Natural killer cell treated with Interleukin-12 subunit alpha and Interleukin-12 subunit beta and Interleukin-15 and Interleukin-18, amount 100 ng/mL, for 72 hours (primary cell): ENCODE measurements around the gene IL19. TPM values are rescaled to one million over a fixed set of nuclear protein-coding genes. Genes with fewer than 3 reads are reported as not detected.
"Not testable (repeated sequence)": the region's sequence is repeated elsewhere in the genome, so short reads cannot be mapped to it uniquely, and the experiment has no call there.

Experiments used
- ATAC-seq, 2 donors: fragments of 150-1000 bp; cut with Tn5 transposase in 1 of 2; sonication (Bioruptor Pico), chemical (Tn5 transposase) in 1 of 2; 2 replicates each; pipeline ENCODE4 v1.10.0; 2021
- DNase-seq: peaks from one replicate; pipeline ENCODE4 v3.0.0; 2022; ENCODE audit warnings: low spot score
- H3K27ac Mint-ChIP-seq, 2 donors: 1 replicate in 1 of 2; 2 replicates in 1 of 2; pipeline ENCODE4 v1.8.0; 2022; ENCODE audit warnings: mixed read lengths in 2 of 2, mild to moderate bottlenecking in 1 of 2, moderate library complexity in 1 of 2
- H3K27me3 Mint-ChIP-seq, 2 donors: 1 replicate in 1 of 2; 2 replicates in 1 of 2; pipeline ENCODE4 v1.8.0; 2022; ENCODE audit warnings: mixed read lengths in 2 of 2
- H3K36me3 Mint-ChIP-seq: one replicate; pipeline ENCODE4 v1.8.0; 2022; ENCODE audit warnings: mixed read lengths
- H3K4me1 Mint-ChIP-seq, 2 donors: 1 replicate in 1 of 2; 2 replicates in 1 of 2; pipeline ENCODE4 v1.8.0; 2022; ENCODE audit warnings: low read depth in 2 of 2, mixed read lengths in 2 of 2, mild to moderate bottlenecking in 1 of 2
- H3K4me3 Mint-ChIP-seq: one replicate; pipeline ENCODE4 v1.8.0; 2022; ENCODE audit warnings: mixed read lengths
- H3K9me3 Mint-ChIP-seq: 2 replicates; pipeline ENCODE4 v1.8.0; 2022; ENCODE audit warnings: mixed read lengths
- total RNA-seq, 2 donors: library from RNA; stranded (reverse); gene quantifications; one replicate each; pipeline ENCODE4 v1.2.3, GENCODE V29; 2022

IL19 gene
- total RNA-seq, 2 donors from 2014 or later = not detected

GRCh38 chr1:206842854-206843253, 72.3 kb downstream of the IL19 start:
- no peak overlapping the region for H3K27ac Mint-ChIP-seq
- H3K36me3 Mint-ChIP-seq = no peaks in the 10 kb centered on the region
- no peaks in the 10 kb centered on the region for H3K9me3 Mint-ChIP-seq
- H3K4me3 Mint-ChIP-seq = no peak overlapping the region
- ATAC-seq (no peak), DNase-seq (no peak)
- H3K27me3 Mint-ChIP-seq = peaks cover 6 to 9% of the 10 kb centered on the region in 2 donors
- H3K4me1 Mint-ChIP-seq = no peaks in the 10 kb centered on the region

- no peak overlapping the region for H3K27ac Mint-ChIP-seq
- H3K4me1 Mint-ChIP-seq = no peaks in the 10 kb centered on the region
- H3K9me3 Mint-ChIP-seq = no peaks in the 10 kb centered on the region
- H3K27me3 Mint-ChIP-seq = peaks cover 9 to 10% of the 10 kb centered on the region in 2 donors
- H3K36me3 Mint-ChIP-seq = no peaks in the 10 kb centered on the region
- DNase-seq = no peak
- no peak overlapping the region for H3K4me3 Mint-ChIP-seq
- ATAC-seq = no peak
These were observed 73.1 kb downstream of the IL19 start for GRCh38 chr1:206843626-206844025.

GRCh38 chr1:206846487-206846886, 75.9 kb downstream of the IL19 start:
- DNase-seq = no peak
- no peaks in the 10 kb centered on the region for H3K9me3 Mint-ChIP-seq
- ATAC-seq = no peak

GRCh38 chr1:206847337-206847834, 76.8 kb downstream of the IL19 start:
- Mint-ChIP-seq H3K27ac (no peak overlapping the region), H3K36me3 (peaks cover 4% of the 10 kb centered on the region), H3K27me3 (peaks cover 25 to 36% of the 10 kb centered on the region in 2 donors), H3K4me1 (no peaks in the 10 kb centered on the region), H3K4me3 (no peak overlapping the region), H3K9me3 (no peaks in the 10 kb centered on the region)
- ATAC-seq (no peak), DNase-seq (no peak)

More at GRCh38 chr1:206846487-206846886, 75.9 kb downstream of the IL19 start:
- Mint-ChIP-seq H3K27ac (no peak overlapping the region), H3K27me3 (peaks cover 23 to 27% of the 10 kb centered on the region in 2 donors), H3K36me3 (no peaks in the 10 kb centered on the region), H3K4me3 (no peak overlapping the region), H3K4me1 (no peaks in the 10 kb centered on the region)

GRCh38 chr1:206847946-206848345, 77.4 kb downstream of the IL19 start:
- no peaks in the 10 kb centered on the region for H3K9me3 Mint-ChIP-seq
- ATAC-seq (no peak), DNase-seq (no peak)
- H3K27ac Mint-ChIP-seq = no peak overlapping the region
- H3K4me3 Mint-ChIP-seq = no peak overlapping the region
- H3K36me3 Mint-ChIP-seq = peaks cover 4% of the 10 kb centered on the region
- H3K4me1 Mint-ChIP-seq = no peaks in the 10 kb centered on the region
- H3K27me3 Mint-ChIP-seq = peaks cover 25 to 41% of the 10 kb centered on the region in 2 donors

- DNase-seq = no peak
- no peak for ATAC-seq
- no peaks in the 10 kb centered on the region for H3K4me1 Mint-ChIP-seq
- peaks cover 33 to 41% of the 10 kb centered on the region in 2 donors for H3K27me3 Mint-ChIP-seq
- H3K9me3 Mint-ChIP-seq = no peaks in the 10 kb centered on the region
- H3K36me3 Mint-ChIP-seq = peaks cover 4% of the 10 kb centered on the region
- no peak overlapping the region for H3K4me3 Mint-ChIP-seq
- H3K27ac Mint-ChIP-seq = no peak overlapping the region
These were observed 79.8 kb downstream of the IL19 start for GRCh38 chr1:206850401-206850800.

GRCh38 chr1:206851341-206852010, 80.9 kb downstream of the IL19 start:
- no peak for ATAC-seq
- Mint-ChIP-seq H3K9me3 (no peaks in the 10 kb centered on the region), H3K4me1 (no peaks in the 10 kb centered on the region), H3K27ac (no peak overlapping the region), H3K36me3 (peaks cover 4% of the 10 kb centered on the region), H3K4me3 (no peak overlapping the region), H3K27me3 (peaks cover 35 to 41% of the 10 kb centered on the region in 2 donors)
- no peak for DNase-seq

- H3K27ac Mint-ChIP-seq, H3K4me1 Mint-ChIP-seq, H3K9me3 Mint-ChIP-seq, DNase-seq, H3K36me3 Mint-ChIP-seq, ATAC-seq, H3K4me3 Mint-ChIP-seq: not testable (repeated sequence)
- peaks cover 35 to 41% of the 10 kb centered on the region in 2 donors for H3K27me3 Mint-ChIP-seq
These were observed 82.1 kb downstream of the IL19 start for GRCh38 chr1:206852662-206853061.

GRCh38 chr1:206853696-206854095, 83.1 kb downstream of the IL19 start:
- H3K27me3 Mint-ChIP-seq = peaks cover 32 to 39% of the 10 kb centered on the region in 2 donors
- H3K9me3 Mint-ChIP-seq, DNase-seq, H3K36me3 Mint-ChIP-seq, H3K4me3 Mint-ChIP-seq, ATAC-seq, H3K27ac Mint-ChIP-seq, H3K4me1 Mint-ChIP-seq: not testable (repeated sequence)

- Mint-ChIP-seq H3K4me1 (no peaks in the 10 kb centered on the region), H3K9me3 (no peaks in the 10 kb centered on the region), H3K4me3 (no peak overlapping the region), H3K36me3 (peaks cover 4% of the 10 kb centered on the region), H3K27ac (no peak overlapping the region), H3K27me3 (peaks cover 30 to 32% of the 10 kb centered on the region in 2 donors)
- ATAC-seq = peak in 1 of 2 donors; percentile 27
- DNase-seq = no peak
These were observed 84.0 kb downstream of the IL19 start for GRCh38 chr1:206854401-206855129.

- ATAC-seq = no peak
- Mint-ChIP-seq H3K27me3 (peaks cover 24 to 31% of the 10 kb centered on the region in 2 donors), H3K4me3 (no peak overlapping the region), H3K9me3 (no peaks in the 10 kb centered on the region), H3K36me3 (peaks cover 4% of the 10 kb centered on the region), H3K4me1 (no peaks in the 10 kb centered on the region), H3K27ac (no peak overlapping the region)
- no peak for DNase-seq
These were observed 85.3 kb downstream of the IL19 start for GRCh38 chr1:206855859-206856258.

- ATAC-seq (peak in 1 of 2 donors; percentile 38), DNase-seq (no peak)
- H3K4me3 Mint-ChIP-seq = no peak overlapping the region
These were observed 86.3 kb downstream of the IL19 start for GRCh38 chr1:206856674-206857464.

GRCh38 chr1:206859082-206859521, 88.5 kb downstream of the IL19 start:
- no peak overlapping the region for H3K27ac Mint-ChIP-seq
- no peak for ATAC-seq
- H3K4me1 Mint-ChIP-seq = no peaks in the 10 kb centered on the region
- no peak overlapping the region for H3K4me3 Mint-ChIP-seq
- no peaks in the 10 kb centered on the region for H3K9me3 Mint-ChIP-seq
- no peaks in the 10 kb centered on the region for H3K36me3 Mint-ChIP-seq
- H3K27me3 Mint-ChIP-seq = peaks cover 22 to 27% of the 10 kb centered on the region in 2 donors
- DNase-seq = no peak

More at GRCh38 chr1:206856674-206857464, 86.3 kb downstream of the IL19 start:
- Mint-ChIP-seq H3K4me1 (no peaks in the 10 kb centered on the region), H3K36me3 (peaks cover 4% of the 10 kb centered on the region), H3K9me3 (no peaks in the 10 kb centered on the region), H3K27ac (no peak overlapping the region), H3K27me3 (peaks cover 23 to 30% of the 10 kb centered on the region in 2 donors)
